HG03521 (cell line): ENCODE measurements around the gene EFNA2.

Experiments
- ATAC-seq: cut with Tn5 transposase; IDR thresholded peaks from one replicate; pipeline ENCODE4 v1.9.1; 2021; ENCODE audit warnings: mild to moderate bottlenecking, moderate library complexity; ENCODE audit not compliant: unreplicated experiment

The EFNA2 gene

GRCh38 chr19:1350867-1351266, 65.2 kb downstream of the EFNA2 start:
- ATAC-seq, result no peak
